Measurements from ENCODE around the gene PPEF1. TPM values are rescaled to one million over a fixed set of nuclear protein-coding genes. Genes with fewer than 3 reads are reported as not detected.
"Not testable (repeated sequence)": the region's sequence is repeated elsewhere in the genome, so short reads cannot be mapped to it uniquely, and the experiment has no call there.

PPEF1 gene
- polyA plus RNA-seq, 2 of the 4 experiments (the other 2 are of a cell fraction), result 1.0 to 1.9 TPM

DNA sequence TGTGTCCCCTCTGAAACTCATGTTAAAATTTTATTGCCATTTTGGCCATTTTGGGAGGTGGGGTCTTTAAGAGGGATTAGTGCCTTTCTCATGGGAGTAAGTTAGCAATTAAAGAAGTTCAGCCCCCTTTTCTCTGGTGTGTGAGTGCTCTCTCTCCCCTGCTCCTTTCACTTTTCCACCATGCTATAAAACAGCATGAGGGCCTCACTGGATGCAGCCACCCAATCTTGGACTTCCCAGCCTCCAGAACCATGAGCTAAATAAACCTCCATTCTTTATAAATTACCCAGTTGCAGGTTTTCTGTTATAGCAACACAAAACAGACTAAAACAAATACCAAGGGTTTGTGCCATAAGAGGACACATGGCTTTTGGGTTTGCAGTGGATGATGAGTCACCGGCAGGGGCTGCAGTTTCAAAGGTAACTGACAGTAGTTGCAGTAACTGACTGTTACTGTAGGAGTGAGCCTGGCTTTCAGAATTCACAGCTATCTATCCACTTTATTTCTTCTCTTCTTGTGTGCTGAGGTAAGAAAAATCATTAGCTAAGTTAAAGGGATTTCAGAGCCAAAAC lies 121.5 kb downstream of the PPEF1 start (continued):
- no peak for TF ChIP-seq ZFP36 (IDR thresholded peaks at IDR 0.05; ENCODE audit: borderline replicate concordance, partially characterized antibody)
- TF ChIP-seq, protein P1, sequence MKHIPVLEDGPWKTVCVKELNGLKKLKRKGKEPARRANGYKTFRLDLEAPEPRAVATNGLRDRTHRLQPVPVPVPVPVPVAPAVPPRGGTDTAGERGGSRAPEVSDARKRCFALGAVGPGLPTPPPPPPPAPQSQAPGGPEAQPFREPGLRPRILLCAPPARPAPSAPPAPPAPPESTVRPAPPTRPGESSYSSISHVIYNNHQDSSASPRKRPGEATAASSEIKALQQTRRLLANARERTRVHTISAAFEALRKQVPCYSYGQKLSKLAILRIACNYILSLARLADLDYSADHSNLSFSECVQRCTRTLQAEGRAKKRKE (CRISPR knock-in tag; IDR thresholded peaks at IDR 0.05; ENCODE audit: low read depth), result no peak
- no peak for TF ChIP-seq RFX5 (IDR thresholded peaks at IDR 0.05)
- no peak for TF ChIP-seq NR3C1 (IDR thresholded peaks at IDR 0.05)
- no peak for TF ChIP-seq MAFK (IDR thresholded peaks at IDR 0.05; ENCODE audit: partially characterized antibody)
- TF ChIP-seq MYC (IDR thresholded peaks at IDR 0.05; ENCODE audit: borderline replicate concordance, low read length), result no peak
- no peak for TF ChIP-seq JUNB (IDR thresholded peaks at IDR 0.05)
- no peak for TF ChIP-seq RAD21 (conservative IDR thresholded peaks at IDR 0.05 in 1 of 2, IDR thresholded peaks at IDR 0.05 in 1 of 2)

DNA sequence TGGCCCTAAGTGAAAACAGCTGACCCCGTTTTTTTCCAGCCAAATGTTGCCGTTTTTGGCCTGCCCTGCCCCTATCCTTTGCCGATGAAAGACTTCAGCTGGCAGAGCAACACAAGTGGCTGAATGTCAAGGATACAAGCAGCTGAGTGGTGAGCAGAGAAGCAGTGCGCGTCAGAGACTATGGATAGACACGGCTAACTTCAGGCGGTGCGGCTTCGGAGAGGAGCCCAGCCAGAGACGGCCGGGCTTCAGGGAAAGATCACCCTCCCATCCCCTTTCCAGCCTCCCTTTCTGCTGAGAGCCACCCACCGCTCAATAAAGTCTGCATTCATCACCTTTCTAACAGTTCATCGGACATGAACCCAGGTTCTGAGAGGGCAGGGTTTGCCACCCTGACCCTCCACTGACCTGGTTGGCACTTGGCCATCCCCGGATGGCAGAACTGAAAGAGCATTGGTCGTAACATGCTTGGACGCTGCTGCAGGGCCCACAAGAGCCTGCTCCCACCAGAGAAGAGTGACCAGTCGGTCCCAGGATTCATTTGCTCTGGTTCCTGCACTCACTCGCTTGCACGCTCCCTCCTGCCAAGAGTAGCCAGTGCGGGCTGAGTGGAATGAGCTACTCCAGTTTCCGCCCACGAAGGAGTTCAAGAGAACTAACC lies 125.8 kb downstream of the PPEF1 start:
- ChIA-PET CTCF (interaction anchor here (0.6 to 0.7 kb wide), 2 partner anchors 11 to 274 kb away, joined by 3 read pairs; no protein-coding TSS in a partner anchor), POLR2A (no interaction called here)
- no peak overlapping the region for H3K4me3 ChIP-seq
- H3K4me2 ChIP-seq, result no peak overlapping the region
- no peaks in the 10 kb centered on the region; the same call in 2 of the 3 replicates for H3K9me3 ChIP-seq
- FAIRE-seq (no peak), ATAC-seq (no peak), DNase-seq (ENCODE audit: low read depth in 1 of 2, low spot score in 1 of 2) (no peak)
- 86% methylated on average over 22 of the region's 22 CpGs for WGBS (ENCODE audit: missing lambda C conversion rate)
- H3K27ac ChIP-seq, result no peak overlapping the region
- no peaks in the 10 kb centered on the region for H3K4me1 ChIP-seq
- no peak for TF ChIP-seq RAD21 (conservative IDR thresholded peaks at IDR 0.05 in 1 of 2, IDR thresholded peaks at IDR 0.05 in 1 of 2)
- TF ChIP-seq MAFK (IDR thresholded peaks at IDR 0.05; ENCODE audit: partially characterized antibody), result no peak
- TF ChIP-seq SREBF2 (IDR thresholded peaks at IDR 0.05), result no peak
- TF ChIP-seq, protein P2, sequence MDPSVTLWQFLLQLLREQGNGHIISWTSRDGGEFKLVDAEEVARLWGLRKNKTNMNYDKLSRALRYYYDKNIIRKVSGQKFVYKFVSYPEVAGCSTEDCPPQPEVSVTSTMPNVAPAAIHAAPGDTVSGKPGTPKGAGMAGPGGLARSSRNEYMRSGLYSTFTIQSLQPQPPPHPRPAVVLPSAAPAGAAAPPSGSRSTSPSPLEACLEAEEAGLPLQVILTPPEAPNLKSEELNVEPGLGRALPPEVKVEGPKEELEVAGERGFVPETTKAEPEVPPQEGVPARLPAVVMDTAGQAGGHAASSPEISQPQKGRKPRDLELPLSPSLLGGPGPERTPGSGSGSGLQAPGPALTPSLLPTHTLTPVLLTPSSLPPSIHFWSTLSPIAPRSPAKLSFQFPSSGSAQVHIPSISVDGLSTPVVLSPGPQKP (IDR thresholded peaks at IDR 0.05; ENCODE audit: low read depth, low read length), result no peak
- TF ChIP-seq MYC (IDR thresholded peaks at IDR 0.05; ENCODE audit: borderline replicate concordance, low read length), result no peak
- TF ChIP-seq MAZ (IDR thresholded peaks at IDR 0.05; ENCODE audit: borderline replicate concordance, low read depth, low read length), result no peak
- no peak for TF ChIP-seq HDAC2 (IDR thresholded peaks at IDR 0.05)
- TF ChIP-seq, protein P3, sequence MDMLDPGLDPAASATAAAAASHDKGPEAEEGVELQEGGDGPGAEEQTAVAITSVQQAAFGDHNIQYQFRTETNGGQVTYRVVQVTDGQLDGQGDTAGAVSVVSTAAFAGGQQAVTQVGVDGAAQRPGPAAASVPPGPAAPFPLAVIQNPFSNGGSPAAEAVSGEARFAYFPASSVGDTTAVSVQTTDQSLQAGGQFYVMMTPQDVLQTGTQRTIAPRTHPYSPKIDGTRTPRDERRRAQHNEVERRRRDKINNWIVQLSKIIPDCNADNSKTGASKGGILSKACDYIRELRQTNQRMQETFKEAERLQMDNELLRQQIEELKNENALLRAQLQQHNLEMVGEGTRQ (IDR thresholded peaks at IDR 0.05), result no peak
- TF ChIP-seq, protein P4, sequence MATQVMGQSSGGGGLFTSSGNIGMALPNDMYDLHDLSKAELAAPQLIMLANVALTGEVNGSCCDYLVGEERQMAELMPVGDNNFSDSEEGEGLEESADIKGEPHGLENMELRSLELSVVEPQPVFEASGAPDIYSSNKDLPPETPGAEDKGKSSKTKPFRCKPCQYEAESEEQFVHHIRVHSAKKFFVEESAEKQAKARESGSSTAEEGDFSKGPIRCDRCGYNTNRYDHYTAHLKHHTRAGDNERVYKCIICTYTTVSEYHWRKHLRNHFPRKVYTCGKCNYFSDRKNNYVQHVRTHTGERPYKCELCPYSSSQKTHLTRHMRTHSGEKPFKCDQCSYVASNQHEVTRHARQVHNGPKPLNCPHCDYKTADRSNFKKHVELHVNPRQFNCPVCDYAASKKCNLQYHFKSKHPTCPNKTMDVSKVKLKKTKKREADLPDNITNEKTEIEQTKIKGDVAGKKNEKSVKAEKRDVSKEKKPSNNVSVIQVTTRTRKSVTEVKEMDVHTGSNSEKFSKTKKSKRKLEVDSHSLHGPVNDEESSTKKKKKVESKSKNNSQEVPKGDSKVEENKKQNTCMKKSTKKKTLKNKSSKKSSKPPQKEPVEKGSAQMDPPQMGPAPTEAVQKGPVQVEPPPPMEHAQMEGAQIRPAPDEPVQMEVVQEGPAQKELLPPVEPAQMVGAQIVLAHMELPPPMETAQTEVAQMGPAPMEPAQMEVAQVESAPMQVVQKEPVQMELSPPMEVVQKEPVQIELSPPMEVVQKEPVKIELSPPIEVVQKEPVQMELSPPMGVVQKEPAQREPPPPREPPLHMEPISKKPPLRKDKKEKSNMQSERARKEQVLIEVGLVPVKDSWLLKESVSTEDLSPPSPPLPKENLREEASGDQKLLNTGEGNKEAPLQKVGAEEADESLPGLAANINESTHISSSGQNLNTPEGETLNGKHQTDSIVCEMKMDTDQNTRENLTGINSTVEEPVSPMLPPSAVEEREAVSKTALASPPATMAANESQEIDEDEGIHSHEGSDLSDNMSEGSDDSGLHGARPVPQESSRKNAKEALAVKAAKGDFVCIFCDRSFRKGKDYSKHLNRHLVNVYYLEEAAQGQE (IDR thresholded peaks at IDR 0.05), result no peak
- TF ChIP-seq ZC3H11A (IDR thresholded peaks at IDR 0.05), result no peak
- no peak for TF ChIP-seq EHMT2 (IDR thresholded peaks at IDR 0.05; ENCODE audit: low read depth)
- TF ChIP-seq EP300 (IDR thresholded peaks at IDR 0.05), result no peak

DNA sequence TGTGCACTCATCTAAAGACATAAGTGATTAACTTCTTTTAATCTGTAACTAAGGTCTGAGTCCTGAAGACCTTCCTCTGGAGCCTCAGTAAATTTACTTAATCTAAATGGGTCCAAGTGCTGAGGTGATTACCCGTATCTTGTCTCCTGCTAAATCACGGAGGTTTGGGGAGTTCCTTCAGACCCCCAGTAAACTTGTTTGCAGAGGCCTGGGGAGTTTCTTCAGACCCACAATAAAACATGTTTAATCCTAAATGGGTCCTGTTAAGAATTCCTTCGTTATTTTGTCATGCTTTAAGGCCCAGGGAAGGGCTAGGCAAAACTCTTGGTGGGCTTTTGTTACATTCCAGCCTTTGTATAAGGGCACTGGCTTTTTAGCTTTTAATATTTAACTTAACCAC lies 140.5 kb downstream of the PPEF1 start:
- H3K9me3 ChIP-seq; POLR2A ChIA-PET; DNase-seq (ENCODE audit: low read depth in 1 of 2, low spot score in 1 of 2); H3K4me3 ChIP-seq; H3K4me1 ChIP-seq; ATAC-seq; H3K27ac ChIP-seq; FAIRE-seq; H3K4me2 ChIP-seq: not testable (repeated sequence)
- 27% methylated on average over 3 of the region's 3 CpGs for WGBS (ENCODE audit: missing lambda C conversion rate)
- CTCF ChIA-PET, result interaction anchor here (1.0 kb wide), 1 partner anchor 38 kb away, joined by 3 read pairs; no protein-coding TSS in a partner anchor
